Chondrocyte (in vitro differentiated cells): ENCODE data around the gene GMPPA. TPM values are rescaled to one million over a fixed set of nuclear protein-coding genes. Genes with fewer than 3 reads are reported as not detected.

Source experiments
- DNase-seq: peaks from one replicate; pipeline ENCODE4 v3.0.0; 2021; ENCODE audit warnings: mixed read lengths, low spot score
- H3K27ac Mint-ChIP-seq: one replicate; pipeline ENCODE4 v1.8.0; 2021; ENCODE audit warnings: mild to moderate bottlenecking, moderate library complexity, mixed read lengths; ENCODE audit not compliant: unreplicated experiment
- H3K27me3 Mint-ChIP-seq: 2 replicates; pipeline ENCODE4 v1.8.0; 2021; ENCODE audit warnings: low read depth, mixed read lengths
- H3K36me3 Mint-ChIP-seq: 2 replicates; pipeline ENCODE4 v1.8.0; 2021; ENCODE audit warnings: low read depth, mixed read lengths
- H3K4me1 Mint-ChIP-seq: 2 replicates; pipeline ENCODE4 v1.8.0; 2021; ENCODE audit warnings: low read depth, mild to moderate bottlenecking, mixed read lengths
- H3K4me3 Mint-ChIP-seq: one replicate; pipeline ENCODE4 v1.8.0; 2021; ENCODE audit warnings: mild to moderate bottlenecking, moderate library complexity, mixed read lengths; ENCODE audit not compliant: unreplicated experiment
- H3K9me3 Mint-ChIP-seq: 2 replicates; pipeline ENCODE4 v1.8.0; 2021; ENCODE audit warnings: low read depth, mixed read lengths
- total RNA-seq: library from RNA; stranded (reverse); gene quantifications from 3 replicates; pipeline ENCODE4 v1.2.1, GENCODE V29; 2021
- TF ChIP-seq, protein P1 (sequence below): fragments of 200-600 bp; sonication (generic); IDR thresholded peaks from 2 replicates; pipeline ENCODE4 v1.5.0; 2021; ENCODE audit warnings: antibody characterized with exemption, mild to moderate bottlenecking, moderate library complexity

GMPPA gene
- total RNA-seq, 1 donor from 2014 or later: 60.9 TPM

- H3K27ac Mint-ChIP-seq: no peak overlapping the region
- TF ChIP-seq, protein P1, sequence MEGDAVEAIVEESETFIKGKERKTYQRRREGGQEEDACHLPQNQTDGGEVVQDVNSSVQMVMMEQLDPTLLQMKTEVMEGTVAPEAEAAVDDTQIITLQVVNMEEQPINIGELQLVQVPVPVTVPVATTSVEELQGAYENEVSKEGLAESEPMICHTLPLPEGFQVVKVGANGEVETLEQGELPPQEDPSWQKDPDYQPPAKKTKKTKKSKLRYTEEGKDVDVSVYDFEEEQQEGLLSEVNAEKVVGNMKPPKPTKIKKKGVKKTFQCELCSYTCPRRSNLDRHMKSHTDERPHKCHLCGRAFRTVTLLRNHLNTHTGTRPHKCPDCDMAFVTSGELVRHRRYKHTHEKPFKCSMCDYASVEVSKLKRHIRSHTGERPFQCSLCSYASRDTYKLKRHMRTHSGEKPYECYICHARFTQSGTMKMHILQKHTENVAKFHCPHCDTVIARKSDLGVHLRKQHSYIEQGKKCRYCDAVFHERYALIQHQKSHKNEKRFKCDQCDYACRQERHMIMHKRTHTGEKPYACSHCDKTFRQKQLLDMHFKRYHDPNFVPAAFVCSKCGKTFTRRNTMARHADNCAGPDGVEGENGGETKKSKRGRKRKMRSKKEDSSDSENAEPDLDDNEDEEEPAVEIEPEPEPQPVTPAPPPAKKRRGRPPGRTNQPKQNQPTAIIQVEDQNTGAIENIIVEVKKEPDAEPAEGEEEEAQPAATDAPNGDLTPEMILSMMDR: no peak
- H3K9me3 Mint-ChIP-seq: no peaks in the 10 kb centered on the region
- H3K4me3 Mint-ChIP-seq: no peak overlapping the region
- peaks cover 31% of the 10 kb centered on the region for H3K27me3 Mint-ChIP-seq
- no peaks in the 10 kb centered on the region for H3K36me3 Mint-ChIP-seq
- no peak for DNase-seq
- peaks cover 15% of the 10 kb centered on the region for H3K4me1 Mint-ChIP-seq
Measured at GRCh38 chr2:219524817-219525216, 26.1 kb downstream of the GMPPA start.

DNA sequence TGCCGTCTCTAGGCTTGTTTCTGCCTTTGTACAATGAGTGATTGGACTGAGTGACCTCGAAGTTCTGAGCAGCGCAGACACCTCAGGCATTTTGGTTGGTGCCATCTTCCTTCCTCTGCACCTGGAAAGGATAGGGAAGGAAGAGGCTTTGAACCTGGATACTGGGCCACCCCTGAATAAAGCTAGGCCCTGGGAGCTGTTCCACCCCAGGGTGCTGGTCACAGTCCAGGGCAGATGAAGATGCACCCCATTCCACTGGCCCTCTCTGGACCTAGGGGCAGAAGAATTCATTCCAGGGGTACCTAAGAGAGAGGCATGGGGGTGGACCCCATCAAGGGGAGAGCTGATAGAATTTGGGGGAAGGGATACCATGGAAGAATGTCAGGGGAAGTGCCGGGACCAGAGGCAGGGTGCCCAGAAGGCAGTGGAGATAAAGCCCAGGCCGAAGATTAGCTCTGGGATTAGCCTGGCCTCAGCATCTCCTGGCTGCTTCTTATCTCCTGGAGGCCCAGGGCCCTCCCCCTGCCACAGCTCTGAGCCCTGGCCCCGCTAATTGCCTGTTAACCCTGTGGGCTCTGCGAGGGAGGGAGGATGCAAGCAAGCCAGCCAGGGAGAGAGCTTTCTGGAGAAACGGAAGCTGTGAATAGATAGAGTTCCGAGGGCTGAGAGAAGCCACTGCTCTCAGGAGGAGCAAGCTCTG is 27.0 kb downstream of the GMPPA start:
- TF ChIP-seq, protein P1: no peak
- no peaks in the 10 kb centered on the region for H3K9me3 Mint-ChIP-seq
- H3K27me3 Mint-ChIP-seq: peaks cover 35% of the 10 kb centered on the region
- H3K4me1 Mint-ChIP-seq: peaks cover 15% of the 10 kb centered on the region
- no peak overlapping the region for H3K4me3 Mint-ChIP-seq
- no peak for DNase-seq
- no peak overlapping the region for H3K27ac Mint-ChIP-seq
- no peaks in the 10 kb centered on the region for H3K36me3 Mint-ChIP-seq

GRCh38 chr2:219526320-219527075 is 27.8 kb downstream of the GMPPA start:
- TF ChIP-seq, protein P1: no peak
- H3K4me3 Mint-ChIP-seq: no peak overlapping the region
- H3K4me1 Mint-ChIP-seq: peaks cover 7% of the 10 kb centered on the region
- H3K27ac Mint-ChIP-seq: no peak overlapping the region
- no peaks in the 10 kb centered on the region for H3K9me3 Mint-ChIP-seq
- no peaks in the 10 kb centered on the region for H3K36me3 Mint-ChIP-seq
- H3K27me3 Mint-ChIP-seq: peaks cover 41% of the 10 kb centered on the region
- no peak for DNase-seq

GRCh38 chr2:219527076-219527394 is 28.3 kb downstream of the GMPPA start:
- Mint-ChIP-seq H3K36me3 (no peaks in the 10 kb centered on the region), H3K4me1 (peaks cover 2% of the 10 kb centered on the region), H3K4me3 (no peak overlapping the region), H3K27me3 (peaks cover 41% of the 10 kb centered on the region), H3K27ac (no peak overlapping the region), H3K9me3 (no peaks in the 10 kb centered on the region)
- no peak for DNase-seq
- TF ChIP-seq, protein P1: no peak

DNA sequence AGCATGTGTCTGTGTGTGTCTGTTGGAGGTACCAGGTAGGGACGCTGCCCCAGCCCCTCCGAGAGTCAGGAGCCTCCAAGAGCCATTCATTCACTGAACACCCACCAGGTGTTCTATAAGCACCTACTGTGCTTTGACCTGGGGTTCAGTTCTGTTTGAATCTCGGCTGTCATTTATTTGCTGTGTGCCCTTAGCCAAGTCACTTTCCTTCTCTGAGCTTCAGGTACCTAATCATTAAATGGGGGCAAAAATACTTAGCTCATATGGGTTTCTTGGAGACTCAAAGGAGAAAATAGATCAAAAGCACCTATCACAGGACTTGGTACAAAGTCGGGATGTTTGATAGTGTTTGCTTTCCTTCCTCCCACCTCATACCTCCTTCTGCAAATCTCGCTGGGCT is 28.8 kb downstream of the GMPPA start:
- H3K27me3 Mint-ChIP-seq: peaks cover 41% of the 10 kb centered on the region
- H3K36me3 Mint-ChIP-seq: no peaks in the 10 kb centered on the region
- no peak overlapping the region for H3K27ac Mint-ChIP-seq
- DNase-seq: no peak
- H3K4me3 Mint-ChIP-seq: no peak overlapping the region
- TF ChIP-seq, protein P1: no peak
- H3K4me1 Mint-ChIP-seq: no peaks in the 10 kb centered on the region
- H3K9me3 Mint-ChIP-seq: no peaks in the 10 kb centered on the region
